Stimulated activated memory B cell treated with anti-CD40 and anti-IgM and Interleukin-4, amounts not matched to agents 10 μg/mL and 1 μg/mL and 100 μg/mL, for 72 hours (primary cell): ENCODE results near the gene BCL2.
A peak's percentile ranks its signal among the peaks of the same experiment; 100 is the strongest.
"Not testable (repeated sequence)": the region's sequence is repeated elsewhere in the genome, so short reads cannot be mapped to it uniquely, and the experiment has no call there.

ENCODE experiments used
- ATAC-seq: fragments of 150-1000 bp; cut with Tn5 transposase; 2 replicates; pipeline ENCODE4 v1.10.0; 2021
- H3K27ac Mint-ChIP-seq: one replicate; pipeline ENCODE4 v1.8.0; 2022; ENCODE audit warnings: mild to moderate bottlenecking, mixed read lengths
- H3K27me3 Mint-ChIP-seq: one replicate; pipeline ENCODE4 v1.8.0; 2022; ENCODE audit warnings: mixed read lengths
- H3K36me3 Mint-ChIP-seq: one replicate; pipeline ENCODE4 v1.8.0; 2022; ENCODE audit warnings: mixed read lengths
- H3K4me1 Mint-ChIP-seq: one replicate; pipeline ENCODE4 v1.8.0; 2022; ENCODE audit warnings: mixed read lengths
- H3K4me3 Mint-ChIP-seq: one replicate; pipeline ENCODE4 v1.8.0; 2022; ENCODE audit warnings: mild to moderate bottlenecking, moderate library complexity, mixed read lengths
- H3K9me3 Mint-ChIP-seq: one replicate; pipeline ENCODE4 v1.8.0; 2022; ENCODE audit warnings: mixed read lengths

The BCL2 gene

GRCh38 chr18:63192126-63192884, 127.3 kb downstream of the BCL2 start:
- H3K9me3 Mint-ChIP-seq = peaks cover 2% of the 10 kb centered on the region
- H3K4me3 Mint-ChIP-seq = peak overlapping the region; percentile 50
- peaks cover 61% of the 10 kb centered on the region for H3K4me1 Mint-ChIP-seq
- H3K27ac Mint-ChIP-seq = peak overlapping the region; percentile 92
- peak; percentile 66 for ATAC-seq
- H3K36me3 Mint-ChIP-seq = peaks cover 18% of the 10 kb centered on the region
- H3K27me3 Mint-ChIP-seq = no peaks in the 10 kb centered on the region

GRCh38 chr18:63191413-63191812, 128.2 kb downstream of the BCL2 start:
- H3K36me3 Mint-ChIP-seq = peaks cover 20% of the 10 kb centered on the region
- peak overlapping the region; percentile 92 for H3K27ac Mint-ChIP-seq
- no peaks in the 10 kb centered on the region for H3K27me3 Mint-ChIP-seq
- H3K4me1 Mint-ChIP-seq = peaks cover 70% of the 10 kb centered on the region
- H3K9me3 Mint-ChIP-seq = peaks cover 2% of the 10 kb centered on the region
- H3K4me3 Mint-ChIP-seq = no peak overlapping the region
- ATAC-seq = no peak

- H3K4me1 Mint-ChIP-seq = peaks cover 75% of the 10 kb centered on the region
- H3K27me3 Mint-ChIP-seq = not testable (repeated sequence)
Measured at GRCh38 chr18:63190838-63191237, 128.7 kb downstream of the BCL2 start.

GRCh38 chr18:63189817-63190216, 129.8 kb downstream of the BCL2 start:
- no peak for ATAC-seq
- H3K4me3 Mint-ChIP-seq = no peak overlapping the region
- peak overlapping the region; percentile 74 for H3K27ac Mint-ChIP-seq
- peaks cover 2% of the 10 kb centered on the region for H3K9me3 Mint-ChIP-seq
- H3K36me3 Mint-ChIP-seq = peaks cover 26% of the 10 kb centered on the region
- H3K4me1 Mint-ChIP-seq = peaks cover 82% of the 10 kb centered on the region
- no peaks in the 10 kb centered on the region for H3K27me3 Mint-ChIP-seq

More at GRCh38 chr18:63190838-63191237, 128.7 kb downstream of the BCL2 start:
- not testable (repeated sequence) for H3K9me3 Mint-ChIP-seq, ATAC-seq, H3K4me3 Mint-ChIP-seq
- Mint-ChIP-seq H3K27ac (peak overlapping the region; percentile 74), H3K36me3 (peaks cover 20% of the 10 kb centered on the region)

GRCh38 chr18:63189041-63189440, 130.5 kb downstream of the BCL2 start:
- Mint-ChIP-seq H3K4me3 (no peak overlapping the region), H3K4me1 (peaks cover 89% of the 10 kb centered on the region), H3K27ac (peak overlapping the region; percentile 74), H3K27me3 (no peaks in the 10 kb centered on the region), H3K9me3 (peaks cover 2% of the 10 kb centered on the region), H3K36me3 (peaks cover 28% of the 10 kb centered on the region)
- no peak for ATAC-seq

- ATAC-seq = no peak
- Mint-ChIP-seq H3K9me3 (peaks cover 2% of the 10 kb centered on the region), H3K27ac (peak overlapping the region; percentile 75), H3K4me3 (no peak overlapping the region), H3K36me3 (peaks cover 39% of the 10 kb centered on the region), H3K27me3 (no peaks in the 10 kb centered on the region), H3K4me1 (peaks cover 90% of the 10 kb centered on the region)
Measured at GRCh38 chr18:63187791-63188460, 131.6 kb downstream of the BCL2 start.

- ATAC-seq = no peak
- Mint-ChIP-seq H3K27ac (peak overlapping the region; percentile 75), H3K9me3 (peaks cover 2% of the 10 kb centered on the region), H3K4me1 (peaks cover 90% of the 10 kb centered on the region), H3K36me3 (peaks cover 42% of the 10 kb centered on the region), H3K4me3 (no peak overlapping the region), H3K27me3 (no peaks in the 10 kb centered on the region)
Measured at GRCh38 chr18:63187223-63187574, 132.4 kb downstream of the BCL2 start.

- H3K27me3 Mint-ChIP-seq = no peaks in the 10 kb centered on the region
- no peak for ATAC-seq
- peaks cover 90% of the 10 kb centered on the region for H3K4me1 Mint-ChIP-seq
- H3K4me3 Mint-ChIP-seq = no peak overlapping the region
- peaks cover 42% of the 10 kb centered on the region for H3K36me3 Mint-ChIP-seq
- peak overlapping the region; percentile 75 for H3K27ac Mint-ChIP-seq
- peaks cover 2% of the 10 kb centered on the region for H3K9me3 Mint-ChIP-seq
Measured at GRCh38 chr18:63186520-63187222, 132.9 kb downstream of the BCL2 start.

GRCh38 chr18:63185984-63186383, 133.6 kb downstream of the BCL2 start:
- peak overlapping the region; percentile 75 for H3K27ac Mint-ChIP-seq
- H3K27me3 Mint-ChIP-seq = no peaks in the 10 kb centered on the region
- H3K4me3 Mint-ChIP-seq = no peak overlapping the region
- peaks cover 41% of the 10 kb centered on the region for H3K36me3 Mint-ChIP-seq
- ATAC-seq = no peak
- H3K4me1 Mint-ChIP-seq = peaks cover 95% of the 10 kb centered on the region
- H3K9me3 Mint-ChIP-seq = peaks cover 2% of the 10 kb centered on the region

- peak overlapping the region; percentile 75 for H3K27ac Mint-ChIP-seq
- H3K4me1 Mint-ChIP-seq = peaks cover 95% of the 10 kb centered on the region
- peak overlapping the region; percentile 15 for H3K4me3 Mint-ChIP-seq
- H3K27me3 Mint-ChIP-seq = no peaks in the 10 kb centered on the region
- H3K9me3 Mint-ChIP-seq = no peaks in the 10 kb centered on the region
- peaks cover 44% of the 10 kb centered on the region for H3K36me3 Mint-ChIP-seq
- no peak for ATAC-seq
Measured at GRCh38 chr18:63183952-63184770, 135.4 kb downstream of the BCL2 start.

- Mint-ChIP-seq H3K4me1 (peaks cover 95% of the 10 kb centered on the region), H3K36me3 (peaks cover 46% of the 10 kb centered on the region), H3K27ac (peak overlapping the region; percentile 75), H3K9me3 (no peaks in the 10 kb centered on the region), H3K27me3 (no peaks in the 10 kb centered on the region), H3K4me3 (no peak overlapping the region)
- no peak for ATAC-seq
Measured at GRCh38 chr18:63183378-63183777, 136.2 kb downstream of the BCL2 start.

- Mint-ChIP-seq H3K27me3 (no peaks in the 10 kb centered on the region), H3K4me1 (peaks cover 95% of the 10 kb centered on the region), H3K27ac (peak overlapping the region; percentile 75), H3K36me3 (peaks cover 51% of the 10 kb centered on the region), H3K4me3 (peak overlapping the region; percentile 36), H3K9me3 (no peaks in the 10 kb centered on the region)
- ATAC-seq = peak; percentile 60
Measured at GRCh38 chr18:63182861-63183260, 136.7 kb downstream of the BCL2 start.

GRCh38 chr18:63182310-63182772, 137.2 kb downstream of the BCL2 start:
- ATAC-seq = peak; percentile 73
- Mint-ChIP-seq H3K9me3 (no peaks in the 10 kb centered on the region), H3K27me3 (no peaks in the 10 kb centered on the region), H3K4me1 (peaks cover 95% of the 10 kb centered on the region), H3K36me3 (peaks cover 49% of the 10 kb centered on the region), H3K27ac (peak overlapping the region; percentile 75), H3K4me3 (peak overlapping the region; percentile 36)

- Mint-ChIP-seq H3K9me3 (no peaks in the 10 kb centered on the region), H3K36me3 (peaks cover 47% of the 10 kb centered on the region), H3K4me1 (peaks cover 95% of the 10 kb centered on the region), H3K27ac (peak overlapping the region; percentile 75), H3K4me3 (peak overlapping the region; percentile 36), H3K27me3 (no peaks in the 10 kb centered on the region)
- ATAC-seq = no peak
Measured at GRCh38 chr18:63181706-63182309, 137.8 kb downstream of the BCL2 start.
